ENCODE data around the gene CXCL11.

- TF ChIP-seq EZH2phosphoT487 (IDR thresholded peaks at IDR 0.05; ENCODE audit: insufficient read depth, low read depth) (no peak), EZH2 (IDR thresholded peaks at IDR 0.05; ENCODE audit: insufficient read depth, poor library complexity, severe bottlenecking) (no peak)
These were observed 35.6 kb downstream of the CXCL11 start for GRCh38 chr4:76000279-76000678.

Data from GM23248 (cell line).